AG09309 (cell line): ENCODE data around the gene ATR.
"Not testable (repeated sequence)": the region's sequence is repeated elsewhere in the genome, so short reads cannot be mapped to it uniquely, and the experiment has no call there.

Experiments used
- DNase-seq: peaks from one replicate; pipeline ENCODE4 v3.0.0-alpha.2; 2010; ENCODE audit warnings: low read depth
- H3K4me3 ChIP-seq: 2 replicates; pipeline ENCODE4 v1.5.1; 2011; ENCODE audit warnings: mild to moderate bottlenecking, low read depth, low read length, moderate library complexity; ENCODE audit not compliant: control insufficient read depth
- TF ChIP-seq, protein P1 (sequence below): IDR thresholded peaks from 2 replicates; pipeline ENCODE4 v1.5.1; 2011; ENCODE audit warnings: mild to moderate bottlenecking, low read depth, low read length, inconsistent platforms; ENCODE audit not compliant: insufficient read depth, control insufficient read depth; ENCODE audit errors: missing control alignments

Gene ATR

DNA sequence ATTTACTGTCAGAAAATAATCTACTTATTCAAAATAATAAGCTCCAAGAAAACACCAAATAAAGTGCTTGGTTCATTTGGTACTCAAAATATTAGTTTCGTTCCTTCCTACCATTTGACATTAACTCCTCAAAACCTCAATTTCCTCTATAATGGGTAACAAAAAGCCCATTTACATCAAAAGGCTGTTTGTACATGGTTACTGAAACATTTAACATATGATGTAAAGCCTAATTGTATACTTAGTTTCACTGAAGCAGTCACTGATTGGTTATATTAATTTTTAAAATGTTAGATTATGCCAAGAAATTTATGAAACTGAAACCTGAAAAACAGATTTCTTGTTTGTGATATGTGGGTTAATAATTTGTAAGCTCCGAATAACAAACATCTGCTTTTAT lies 145.4 kb downstream of the ATR start:
- no peak for DNase-seq
- H3K4me3 ChIP-seq: no peak overlapping the region
- TF ChIP-seq, protein P1, sequence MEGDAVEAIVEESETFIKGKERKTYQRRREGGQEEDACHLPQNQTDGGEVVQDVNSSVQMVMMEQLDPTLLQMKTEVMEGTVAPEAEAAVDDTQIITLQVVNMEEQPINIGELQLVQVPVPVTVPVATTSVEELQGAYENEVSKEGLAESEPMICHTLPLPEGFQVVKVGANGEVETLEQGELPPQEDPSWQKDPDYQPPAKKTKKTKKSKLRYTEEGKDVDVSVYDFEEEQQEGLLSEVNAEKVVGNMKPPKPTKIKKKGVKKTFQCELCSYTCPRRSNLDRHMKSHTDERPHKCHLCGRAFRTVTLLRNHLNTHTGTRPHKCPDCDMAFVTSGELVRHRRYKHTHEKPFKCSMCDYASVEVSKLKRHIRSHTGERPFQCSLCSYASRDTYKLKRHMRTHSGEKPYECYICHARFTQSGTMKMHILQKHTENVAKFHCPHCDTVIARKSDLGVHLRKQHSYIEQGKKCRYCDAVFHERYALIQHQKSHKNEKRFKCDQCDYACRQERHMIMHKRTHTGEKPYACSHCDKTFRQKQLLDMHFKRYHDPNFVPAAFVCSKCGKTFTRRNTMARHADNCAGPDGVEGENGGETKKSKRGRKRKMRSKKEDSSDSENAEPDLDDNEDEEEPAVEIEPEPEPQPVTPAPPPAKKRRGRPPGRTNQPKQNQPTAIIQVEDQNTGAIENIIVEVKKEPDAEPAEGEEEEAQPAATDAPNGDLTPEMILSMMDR: no peak

DNA sequence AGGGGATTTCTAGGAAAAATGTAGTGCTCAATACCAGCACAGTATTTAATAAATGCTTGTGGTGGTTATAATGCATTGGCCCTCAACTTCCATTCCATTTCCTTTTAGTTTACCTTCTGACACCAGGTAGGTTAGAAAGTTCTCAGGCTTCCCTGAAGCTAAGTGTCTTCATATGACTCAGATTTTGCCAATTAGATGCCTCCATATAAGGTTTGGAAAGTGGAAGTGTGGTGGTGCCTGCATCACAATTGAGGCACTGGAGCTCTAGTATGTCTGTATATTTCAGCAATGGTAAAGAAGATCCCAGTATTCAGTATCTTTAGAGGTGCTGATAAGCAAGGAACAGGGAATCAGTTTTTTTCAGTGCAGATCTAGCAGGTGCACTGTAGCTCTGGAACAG lies 149.0 kb downstream of the ATR start:
- DNase-seq: no peak
- H3K4me3 ChIP-seq: no peak overlapping the region
- TF ChIP-seq, protein P1: no peak

DNA sequence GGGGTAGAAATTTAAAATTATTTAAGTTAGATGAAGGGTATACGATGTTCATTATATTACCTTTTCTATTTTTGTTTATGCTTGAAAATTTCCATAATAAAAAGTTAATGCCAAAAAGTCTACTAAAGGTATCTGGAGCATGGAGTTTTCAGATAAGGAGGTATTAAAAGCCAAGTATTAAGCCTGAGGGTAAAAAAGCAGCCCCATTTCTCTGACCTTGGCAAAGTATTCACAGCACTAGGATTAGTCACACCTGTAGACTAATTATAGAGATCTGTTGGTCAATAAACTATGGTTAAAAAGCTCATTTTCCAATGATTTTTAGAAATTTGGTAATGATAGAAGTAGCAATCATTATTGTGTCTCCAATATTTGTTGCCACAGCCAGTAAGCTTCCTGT lies 153.8 kb downstream of the ATR start:
- TF ChIP-seq, protein P1: no peak
- no peak overlapping the region for H3K4me3 ChIP-seq
- no peak for DNase-seq

DNA sequence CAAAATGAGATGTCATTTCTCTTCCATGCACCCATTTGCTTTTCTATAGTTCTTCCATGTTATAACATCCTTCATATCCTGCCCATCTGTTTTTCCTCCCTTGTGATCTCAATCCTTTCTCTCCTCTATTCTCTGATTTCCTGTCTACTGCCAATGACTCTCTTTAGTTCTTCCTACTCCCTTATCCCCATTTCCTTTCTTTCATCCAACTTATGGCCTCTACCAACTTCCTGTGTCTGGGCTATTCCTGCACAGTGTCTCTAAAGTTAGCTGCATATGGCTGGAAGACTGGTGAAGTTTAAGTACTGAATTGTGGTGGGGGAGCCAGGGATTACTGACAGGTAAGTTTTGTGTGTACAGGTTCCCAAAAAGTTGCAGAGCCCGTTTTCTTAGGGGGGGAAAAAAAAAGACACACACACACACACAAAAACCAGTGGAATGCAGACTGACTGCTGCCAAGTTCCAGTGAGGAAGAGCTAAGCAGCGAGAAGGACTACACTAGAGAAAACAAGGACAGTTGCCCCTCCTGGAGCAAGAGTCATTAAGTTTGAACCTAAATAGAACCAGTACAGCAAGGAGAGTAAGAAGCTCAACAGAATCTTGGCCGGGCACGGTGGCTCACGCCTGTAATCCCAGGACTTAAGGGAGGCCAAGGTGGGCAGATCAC lies 159.5 kb downstream of the ATR start:
- TF ChIP-seq, protein P1: no peak
- no peak for DNase-seq
- no peak overlapping the region for H3K4me3 ChIP-seq

DNA sequence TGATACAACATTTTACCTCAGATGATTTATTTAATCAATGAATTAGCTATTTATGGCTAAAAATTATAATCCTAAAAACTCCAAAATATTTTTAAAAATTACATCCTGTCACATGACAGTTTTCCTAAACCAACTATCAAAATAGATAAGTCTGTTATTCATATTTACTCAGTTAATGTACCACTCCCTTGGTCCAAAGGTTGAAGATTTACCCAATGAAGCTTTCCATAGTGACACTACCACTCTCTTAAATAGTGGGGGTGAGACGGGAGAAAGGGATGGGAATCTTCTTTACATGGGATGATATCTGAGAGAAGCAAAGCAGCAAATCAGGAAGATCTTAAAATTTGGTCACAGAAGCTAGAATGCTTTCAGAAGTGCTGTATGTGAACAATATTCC lies 161.2 kb downstream of the ATR start:
- DNase-seq: no peak
- TF ChIP-seq, protein P1: no peak
- no peak overlapping the region for H3K4me3 ChIP-seq

DNA sequence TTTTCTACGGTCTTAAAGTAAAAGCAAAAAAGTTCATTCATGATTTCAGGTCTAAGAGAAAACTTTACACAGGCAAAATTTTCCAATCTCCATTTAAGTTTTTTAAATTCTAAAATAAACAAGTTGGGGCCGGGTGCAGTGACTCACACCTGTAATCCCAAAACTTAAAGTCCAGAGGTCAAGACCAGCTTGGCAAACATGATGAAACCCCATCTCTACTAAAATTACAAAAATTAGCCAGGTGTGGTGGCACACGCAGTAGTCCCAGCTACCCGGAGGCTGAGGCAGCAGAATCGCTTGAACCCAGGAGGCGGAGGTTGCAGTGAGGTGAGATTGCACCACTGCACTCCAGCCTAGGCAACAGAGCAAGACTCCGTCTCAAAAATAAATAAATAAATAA lies 178.0 kb downstream of the ATR start:
- not testable (repeated sequence) for H3K4me3 ChIP-seq, DNase-seq
